ENCODE measurements around the gene ITGA11.

Gene ITGA11

DNA sequence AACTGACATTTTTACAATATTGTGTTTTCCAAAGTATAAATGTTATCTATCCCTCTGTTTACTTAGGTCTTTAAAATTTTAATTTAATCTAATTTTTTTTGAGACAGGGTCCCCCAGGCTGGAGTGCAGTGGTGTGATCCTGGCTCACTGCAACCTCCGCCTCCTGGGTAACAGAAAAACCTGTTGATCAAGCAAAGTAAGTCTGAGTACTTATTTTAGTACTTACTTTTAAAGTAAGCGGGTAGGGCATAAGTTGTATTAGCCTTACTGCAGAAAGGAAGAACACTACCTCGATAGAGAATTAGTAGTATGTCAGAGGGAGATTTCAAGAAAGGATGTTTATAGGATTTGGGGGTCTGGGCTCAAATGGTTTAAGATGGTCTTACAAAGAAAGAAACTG is 166.3 kb downstream of the ITGA11 start (continued):
- TF ChIP-seq, protein P1, sequence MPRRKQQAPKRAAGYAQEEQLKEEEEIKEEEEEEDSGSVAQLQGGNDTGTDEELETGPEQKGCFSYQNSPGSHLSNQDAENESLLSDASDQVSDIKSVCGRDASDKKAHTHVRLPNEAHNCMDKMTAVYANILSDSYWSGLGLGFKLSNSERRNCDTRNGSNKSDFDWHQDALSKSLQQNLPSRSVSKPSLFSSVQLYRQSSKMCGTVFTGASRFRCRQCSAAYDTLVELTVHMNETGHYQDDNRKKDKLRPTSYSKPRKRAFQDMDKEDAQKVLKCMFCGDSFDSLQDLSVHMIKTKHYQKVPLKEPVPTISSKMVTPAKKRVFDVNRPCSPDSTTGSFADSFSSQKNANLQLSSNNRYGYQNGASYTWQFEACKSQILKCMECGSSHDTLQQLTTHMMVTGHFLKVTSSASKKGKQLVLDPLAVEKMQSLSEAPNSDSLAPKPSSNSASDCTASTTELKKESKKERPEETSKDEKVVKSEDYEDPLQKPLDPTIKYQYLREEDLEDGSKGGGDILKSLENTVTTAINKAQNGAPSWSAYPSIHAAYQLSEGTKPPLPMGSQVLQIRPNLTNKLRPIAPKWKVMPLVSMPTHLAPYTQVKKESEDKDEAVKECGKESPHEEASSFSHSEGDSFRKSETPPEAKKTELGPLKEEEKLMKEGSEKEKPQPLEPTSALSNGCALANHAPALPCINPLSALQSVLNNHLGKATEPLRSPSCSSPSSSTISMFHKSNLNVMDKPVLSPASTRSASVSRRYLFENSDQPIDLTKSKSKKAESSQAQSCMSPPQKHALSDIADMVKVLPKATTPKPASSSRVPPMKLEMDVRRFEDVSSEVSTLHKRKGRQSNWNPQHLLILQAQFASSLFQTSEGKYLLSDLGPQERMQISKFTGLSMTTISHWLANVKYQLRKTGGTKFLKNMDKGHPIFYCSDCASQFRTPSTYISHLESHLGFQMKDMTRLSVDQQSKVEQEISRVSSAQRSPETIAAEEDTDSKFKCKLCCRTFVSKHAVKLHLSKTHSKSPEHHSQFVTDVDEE (CRISPR knock-in tag; IDR thresholded peaks at IDR 0.05) = no peak

DNA sequence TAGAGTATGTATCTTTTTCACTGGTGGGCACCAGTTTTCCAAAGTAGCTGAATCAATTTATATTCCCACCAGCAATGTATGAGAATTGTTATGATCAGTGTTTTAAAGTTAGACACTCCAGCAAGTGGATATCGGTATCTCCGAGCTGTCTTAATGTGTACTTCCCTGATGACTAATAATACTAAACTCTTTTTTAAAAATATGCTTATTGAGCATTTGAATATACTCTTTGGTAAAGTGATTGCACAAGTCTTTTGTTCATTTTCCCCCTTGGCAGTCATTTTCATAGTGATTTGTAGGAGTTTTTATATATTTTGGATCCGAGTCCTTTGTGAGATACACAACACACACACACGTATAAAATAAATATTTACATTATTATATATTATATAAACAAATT is 166.9 kb downstream of the ITGA11 start:
- no peak for ATAC-seq
- TF ChIP-seq OSR1 (CRISPR knock-in tag; IDR thresholded peaks at IDR 0.05) (no peak), ISL1 (CRISPR knock-in tag; IDR thresholded peaks at IDR 0.05) (no peak), PPARA (CRISPR knock-in tag; IDR thresholded peaks at IDR 0.05; ENCODE audit: borderline replicate concordance) (no peak), TCF4 (CRISPR knock-in tag; IDR thresholded peaks at IDR 0.05; ENCODE audit: borderline replicate concordance) (no peak), SNAI2 (CRISPR knock-in tag; IDR thresholded peaks at IDR 0.05) (no peak), RARB (CRISPR knock-in tag; IDR thresholded peaks at IDR 0.05) (no peak)
- TF ChIP-seq, protein P2, sequence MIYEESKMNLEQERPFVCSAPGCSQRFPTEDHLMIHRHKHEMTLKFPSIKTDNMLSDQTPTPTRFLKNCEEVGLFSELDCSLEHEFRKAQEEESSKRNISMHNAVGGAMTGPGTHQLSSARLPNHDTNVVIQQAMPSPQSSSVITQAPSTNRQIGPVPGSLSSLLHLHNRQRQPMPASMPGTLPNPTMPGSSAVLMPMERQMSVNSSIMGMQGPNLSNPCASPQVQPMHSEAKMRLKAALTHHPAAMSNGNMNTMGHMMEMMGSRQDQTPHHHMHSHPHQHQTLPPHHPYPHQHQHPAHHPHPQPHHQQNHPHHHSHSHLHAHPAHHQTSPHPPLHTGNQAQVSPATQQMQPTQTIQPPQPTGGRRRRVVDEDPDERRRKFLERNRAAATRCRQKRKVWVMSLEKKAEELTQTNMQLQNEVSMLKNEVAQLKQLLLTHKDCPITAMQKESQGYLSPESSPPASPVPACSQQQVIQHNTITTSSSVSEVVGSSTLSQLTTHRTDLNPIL (CRISPR knock-in tag; IDR thresholded peaks at IDR 0.05; ENCODE audit: low read depth) = no peak
- TF ChIP-seq, protein P3, sequence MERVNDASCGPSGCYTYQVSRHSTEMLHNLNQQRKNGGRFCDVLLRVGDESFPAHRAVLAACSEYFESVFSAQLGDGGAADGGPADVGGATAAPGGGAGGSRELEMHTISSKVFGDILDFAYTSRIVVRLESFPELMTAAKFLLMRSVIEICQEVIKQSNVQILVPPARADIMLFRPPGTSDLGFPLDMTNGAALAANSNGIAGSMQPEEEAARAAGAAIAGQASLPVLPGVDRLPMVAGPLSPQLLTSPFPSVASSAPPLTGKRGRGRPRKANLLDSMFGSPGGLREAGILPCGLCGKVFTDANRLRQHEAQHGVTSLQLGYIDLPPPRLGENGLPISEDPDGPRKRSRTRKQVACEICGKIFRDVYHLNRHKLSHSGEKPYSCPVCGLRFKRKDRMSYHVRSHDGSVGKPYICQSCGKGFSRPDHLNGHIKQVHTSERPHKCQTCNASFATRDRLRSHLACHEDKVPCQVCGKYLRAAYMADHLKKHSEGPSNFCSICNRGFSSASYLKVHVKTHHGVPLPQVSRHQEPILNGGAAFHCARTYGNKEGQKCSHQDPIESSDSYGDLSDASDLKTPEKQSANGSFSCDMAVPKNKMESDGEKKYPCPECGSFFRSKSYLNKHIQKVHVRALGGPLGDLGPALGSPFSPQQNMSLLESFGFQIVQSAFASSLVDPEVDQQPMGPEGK (CRISPR knock-in tag; IDR thresholded peaks at IDR 0.05; ENCODE audit: borderline replicate concordance) = no peak

DNA sequence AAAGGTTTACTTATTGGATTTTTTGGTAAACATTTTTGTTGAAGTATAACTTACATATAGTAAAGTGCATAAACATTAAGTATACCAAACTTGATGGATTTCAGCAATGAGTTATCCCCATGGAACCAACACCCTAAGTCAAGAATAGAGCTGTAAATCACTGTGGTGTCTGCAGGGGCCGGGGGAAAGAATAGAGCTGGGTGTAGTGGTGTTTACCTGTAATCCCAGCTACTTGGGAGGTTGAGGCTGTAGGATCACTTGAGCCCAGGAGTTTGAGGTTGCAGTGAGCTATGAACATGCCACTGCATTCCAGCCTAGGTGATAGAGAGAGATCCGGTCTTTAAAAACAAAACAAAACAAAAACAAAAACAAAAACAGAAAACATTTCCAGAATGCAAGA is 167.7 kb downstream of the ITGA11 start:
- no peak for TF ChIP-seq ESRRG (CRISPR knock-in tag; IDR thresholded peaks at IDR 0.05)
- TF ChIP-seq, protein P3 (CRISPR knock-in tag; IDR thresholded peaks at IDR 0.05; ENCODE audit: borderline replicate concordance) = no peak
- no peak for TF ChIP-seq CSDC2 (CRISPR knock-in tag; IDR thresholded peaks at IDR 0.05)
- ATAC-seq = no peak

DNA sequence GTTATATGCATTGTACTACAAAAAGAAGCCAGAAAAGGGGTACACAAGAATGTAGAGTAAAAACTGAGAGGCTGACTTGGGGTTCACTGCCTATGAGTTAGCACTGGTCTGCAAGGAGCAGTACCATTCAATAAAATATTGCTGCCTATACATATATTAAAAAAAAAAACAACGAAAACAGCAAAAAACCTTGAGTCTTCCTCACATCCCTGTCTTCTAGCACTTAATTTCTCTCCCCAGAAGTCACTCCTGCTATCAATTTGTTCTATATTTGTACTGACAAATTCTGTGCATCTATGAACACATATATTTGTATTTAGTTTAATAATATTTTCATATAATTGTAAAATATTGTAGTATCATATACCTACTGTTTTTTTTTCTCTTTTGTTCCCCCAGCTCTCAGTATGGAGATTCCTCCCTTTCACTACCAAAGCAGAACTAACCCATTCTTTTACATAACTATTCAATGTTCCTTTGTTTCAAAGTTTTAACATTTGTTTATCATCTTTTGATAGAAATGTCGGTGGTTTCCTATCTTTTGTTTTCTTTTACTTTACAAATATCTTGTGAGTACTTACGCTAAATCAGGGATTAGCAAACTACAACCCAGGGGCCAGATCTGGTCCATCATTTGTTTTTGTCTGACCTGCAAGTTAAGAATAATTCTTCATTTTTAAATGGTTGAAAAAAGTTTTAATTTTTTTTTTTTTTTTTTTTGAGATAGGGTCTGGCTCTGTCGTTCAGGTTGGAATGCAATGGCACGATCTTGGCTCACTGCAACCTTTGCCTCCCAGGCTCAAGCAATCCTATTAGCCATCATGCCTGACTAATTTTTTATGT is 169.2 kb downstream of the ITGA11 start:
- ATAC-seq = no peak
- TF ChIP-seq ZFP30 (CRISPR knock-in tag; IDR thresholded peaks at IDR 0.05) = no peak
- TF ChIP-seq, protein P3 (CRISPR knock-in tag; IDR thresholded peaks at IDR 0.05; ENCODE audit: borderline replicate concordance) = no peak
- no peak for TF ChIP-seq POU6F1 (CRISPR knock-in tag; IDR thresholded peaks at IDR 0.05; ENCODE audit: borderline replicate concordance, low read depth)
- no peak for TF ChIP-seq ZNF70 (CRISPR knock-in tag; IDR thresholded peaks at IDR 0.05)
- no peak for TF ChIP-seq ESRRG (CRISPR knock-in tag; IDR thresholded peaks at IDR 0.05)
- TF ChIP-seq SNAI2 (CRISPR knock-in tag; IDR thresholded peaks at IDR 0.05) = no peak
- TF ChIP-seq OSR1 (CRISPR knock-in tag; IDR thresholded peaks at IDR 0.05) = no peak
- no peak for TF ChIP-seq BACH2 (CRISPR knock-in tag; IDR thresholded peaks at IDR 0.05; ENCODE audit: borderline replicate concordance)
- TF ChIP-seq ISL1 (CRISPR knock-in tag; IDR thresholded peaks at IDR 0.05) = no peak
- TF ChIP-seq ZNF565 (CRISPR knock-in tag; conservative IDR thresholded peaks at IDR 0.05; ENCODE audit: low read depth) = no peak
- TF ChIP-seq CSDC2 (CRISPR knock-in tag; IDR thresholded peaks at IDR 0.05) = no peak
- no peak for TF ChIP-seq GLIS3 (CRISPR knock-in tag; IDR thresholded peaks at IDR 0.05)
- TF ChIP-seq RARB (CRISPR knock-in tag; IDR thresholded peaks at IDR 0.05) = no peak
- TF ChIP-seq PPARA (CRISPR knock-in tag; IDR thresholded peaks at IDR 0.05; ENCODE audit: borderline replicate concordance) = no peak
- TF ChIP-seq TCF4 (CRISPR knock-in tag; IDR thresholded peaks at IDR 0.05; ENCODE audit: borderline replicate concordance) = no peak
- no peak for TF ChIP-seq ZFP3 (CRISPR knock-in tag; IDR thresholded peaks at IDR 0.05)
- TF ChIP-seq, protein P1 (CRISPR knock-in tag; IDR thresholded peaks at IDR 0.05) = no peak

Data from SK-N-SH treated with all-trans-retinoic acid at 6 μM for 48 hours (cell line).